Measurements from ENCODE around the gene PLEKHG5.
"Not testable (repeated sequence)": the region's sequence is repeated elsewhere in the genome, so short reads cannot be mapped to it uniquely, and the experiment has no call there.

PLEKHG5 gene

GRCh38 chr1:6450005-6450450 is 41.4 kb downstream of the PLEKHG5 start:
- H3K9me3 Mint-ChIP-seq, result no peaks in the 10 kb centered on the region
- H3K4me3 Mint-ChIP-seq, result no peak overlapping the region
- no peak overlapping the region for H3K27ac Mint-ChIP-seq
- ATAC-seq (ENCODE audit: low read depth), result no peak
- H3K4me1 Mint-ChIP-seq, result peaks cover 15% of the 10 kb centered on the region
- peaks cover 30% of the 10 kb centered on the region for H3K27me3 Mint-ChIP-seq
- no peak for DNase-seq (ENCODE audit: low spot score in 2 of 2)
- H3K36me3 Mint-ChIP-seq, result no peaks in the 10 kb centered on the region

GRCh38 chr1:6448749-6449631 is 42.5 kb downstream of the PLEKHG5 start:
- Mint-ChIP-seq H3K4me3 (peak overlapping the region; percentile 57), H3K4me1 (peaks cover 18% of the 10 kb centered on the region), H3K9me3 (no peaks in the 10 kb centered on the region), H3K36me3 (no peaks in the 10 kb centered on the region), H3K27ac (no peak overlapping the region), H3K27me3 (peaks cover 37% of the 10 kb centered on the region)
- no peak for DNase-seq (ENCODE audit: low spot score in 2 of 2)
- peak; percentile 34 for ATAC-seq (ENCODE audit: low read depth)

GRCh38 chr1:6447818-6448748 is 43.4 kb downstream of the PLEKHG5 start:
- peak; percentile 70 for ATAC-seq (ENCODE audit: low read depth)
- DNase-seq (ENCODE audit: low spot score in 2 of 2), result peak in 1 of 2 donors; percentile 30
- Mint-ChIP-seq H3K36me3 (no peaks in the 10 kb centered on the region), H3K4me1 (peaks cover 15% of the 10 kb centered on the region), H3K4me3 (peak overlapping the region; percentile 59), H3K27me3 (peaks cover 32% of the 10 kb centered on the region), H3K27ac (no peak overlapping the region), H3K9me3 (no peaks in the 10 kb centered on the region)

GRCh38 chr1:6447016-6447817 is 44.2 kb downstream of the PLEKHG5 start:
- Mint-ChIP-seq H3K27ac (no peak overlapping the region), H3K4me3 (peak overlapping the region; percentile 59), H3K27me3 (peaks cover 27% of the 10 kb centered on the region), H3K36me3 (no peaks in the 10 kb centered on the region), H3K9me3 (no peaks in the 10 kb centered on the region), H3K4me1 (peaks cover 15% of the 10 kb centered on the region)
- ATAC-seq (ENCODE audit: low read depth) (peak; percentile 16), DNase-seq (ENCODE audit: low spot score in 2 of 2) (no peak)

- H3K27me3 Mint-ChIP-seq, result peaks cover 27% of the 10 kb centered on the region
- DNase-seq (ENCODE audit: low spot score in 2 of 2) (no peak), ATAC-seq (ENCODE audit: low read depth) (no peak)
- H3K9me3 Mint-ChIP-seq, result no peaks in the 10 kb centered on the region
- peak overlapping the region; percentile 59 for H3K4me3 Mint-ChIP-seq
- no peak overlapping the region for H3K27ac Mint-ChIP-seq
- peaks cover 15% of the 10 kb centered on the region for H3K4me1 Mint-ChIP-seq
- no peaks in the 10 kb centered on the region for H3K36me3 Mint-ChIP-seq
These were observed 44.8 kb downstream of the PLEKHG5 start for GRCh38 chr1:6446665-6447015.

DNA sequence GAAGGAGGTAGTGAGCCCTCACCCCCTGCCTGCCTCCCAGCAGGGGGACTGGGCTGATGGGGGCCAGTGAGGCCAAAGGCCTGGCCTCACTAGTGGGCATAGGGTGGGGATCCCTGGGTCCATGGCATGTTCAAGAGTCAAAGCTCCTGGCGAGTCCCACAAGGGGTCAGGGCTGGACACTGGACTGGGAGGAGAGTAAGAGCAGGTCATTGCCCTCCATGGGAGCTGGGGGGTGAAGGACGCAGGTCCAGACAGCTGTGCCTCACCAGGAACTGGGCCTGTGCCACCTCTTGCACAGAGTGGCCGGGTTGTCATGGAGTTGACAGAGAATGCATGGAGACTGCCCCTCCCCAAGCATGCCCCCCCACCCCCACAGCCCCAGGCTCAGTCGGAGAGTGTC is 45.5 kb downstream of the PLEKHG5 start:
- H3K27ac Mint-ChIP-seq; H3K36me3 Mint-ChIP-seq; ATAC-seq (ENCODE audit: low read depth); DNase-seq (ENCODE audit: low spot score in 2 of 2); H3K9me3 Mint-ChIP-seq: not testable (repeated sequence)
- peak overlapping the region; percentile 6 for H3K4me3 Mint-ChIP-seq
- peaks cover 34% of the 10 kb centered on the region for H3K27me3 Mint-ChIP-seq
- peaks cover 17% of the 10 kb centered on the region for H3K4me1 Mint-ChIP-seq

DNA sequence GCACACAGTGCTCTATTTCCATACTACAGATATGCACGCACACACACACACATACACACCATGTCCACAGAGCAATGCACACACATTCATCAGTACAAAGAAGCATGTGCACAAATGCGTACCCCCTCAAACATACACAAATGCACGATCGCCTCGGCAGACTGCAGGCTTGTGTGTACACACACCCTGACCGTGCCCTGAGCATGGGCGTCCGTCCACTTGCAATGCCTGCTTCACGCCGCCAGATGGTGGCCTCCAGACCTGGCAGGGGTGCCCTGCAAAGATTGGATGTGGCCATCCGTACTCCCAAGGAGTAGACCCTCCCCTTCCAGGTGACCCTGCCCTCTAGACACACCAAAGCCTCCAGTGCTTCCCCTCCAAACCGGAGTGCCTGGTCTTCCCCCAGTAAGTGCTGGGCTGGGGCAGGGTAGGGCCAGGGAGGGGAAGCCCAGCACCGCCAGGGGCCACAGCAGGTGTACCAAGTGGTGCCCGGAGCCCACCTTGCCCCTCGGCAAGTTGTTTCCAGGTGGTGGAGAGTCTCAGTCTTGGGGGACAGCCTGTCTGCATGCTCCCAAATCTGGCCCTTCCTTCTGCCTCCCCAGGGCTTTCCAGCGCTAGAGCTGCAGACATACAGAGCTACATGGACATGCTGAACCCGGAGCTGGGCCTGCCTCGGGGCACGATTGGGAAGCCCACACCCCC is 46.3 kb downstream of the PLEKHG5 start:
- Mint-ChIP-seq H3K4me3 (no peak overlapping the region), H3K4me1 (peaks cover 17% of the 10 kb centered on the region), H3K36me3 (no peaks in the 10 kb centered on the region), H3K27ac (no peak overlapping the region), H3K27me3 (peaks cover 30% of the 10 kb centered on the region), H3K9me3 (no peaks in the 10 kb centered on the region)
- ATAC-seq (ENCODE audit: low read depth) (no peak), DNase-seq (ENCODE audit: low spot score in 2 of 2) (no peak)

DNA sequence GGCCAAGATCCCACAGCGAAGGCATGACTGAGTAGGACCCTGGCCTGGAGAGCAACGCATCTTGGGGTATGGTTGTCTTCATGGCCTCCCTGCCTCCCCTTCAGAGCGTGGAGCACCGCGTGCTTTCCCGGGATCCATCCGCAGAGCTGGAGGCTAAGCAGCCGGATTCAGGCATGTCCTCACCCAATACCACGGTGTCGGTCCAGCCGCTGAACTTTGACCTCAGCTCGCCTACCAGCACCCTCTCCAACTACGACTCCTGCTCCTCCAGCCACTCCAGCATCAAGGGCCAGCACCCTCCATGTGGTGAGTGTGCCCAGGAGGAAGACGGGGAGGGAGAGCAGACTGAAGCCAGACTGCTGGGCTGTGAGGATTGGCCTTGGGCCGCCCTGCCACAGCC is 47.1 kb downstream of the PLEKHG5 start:
- no peak for ATAC-seq (ENCODE audit: low read depth)
- Mint-ChIP-seq H3K9me3 (no peaks in the 10 kb centered on the region), H3K4me1 (peaks cover 17% of the 10 kb centered on the region), H3K4me3 (no peak overlapping the region), H3K36me3 (peaks cover 1% of the 10 kb centered on the region), H3K27ac (no peak overlapping the region), H3K27me3 (peaks cover 28% of the 10 kb centered on the region)
- DNase-seq (ENCODE audit: low spot score in 2 of 2), result no peak

GRCh38 chr1:6443339-6444115 is 47.9 kb downstream of the PLEKHG5 start:
- Mint-ChIP-seq H3K36me3 (peaks cover 3% of the 10 kb centered on the region), H3K9me3 (no peaks in the 10 kb centered on the region), H3K4me3 (no peak overlapping the region), H3K27me3 (peaks cover 29% of the 10 kb centered on the region), H3K4me1 (peaks cover 15% of the 10 kb centered on the region), H3K27ac (no peak overlapping the region)
- no peak for DNase-seq (ENCODE audit: low spot score in 2 of 2)
- ATAC-seq (ENCODE audit: low read depth), result no peak

DNA sequence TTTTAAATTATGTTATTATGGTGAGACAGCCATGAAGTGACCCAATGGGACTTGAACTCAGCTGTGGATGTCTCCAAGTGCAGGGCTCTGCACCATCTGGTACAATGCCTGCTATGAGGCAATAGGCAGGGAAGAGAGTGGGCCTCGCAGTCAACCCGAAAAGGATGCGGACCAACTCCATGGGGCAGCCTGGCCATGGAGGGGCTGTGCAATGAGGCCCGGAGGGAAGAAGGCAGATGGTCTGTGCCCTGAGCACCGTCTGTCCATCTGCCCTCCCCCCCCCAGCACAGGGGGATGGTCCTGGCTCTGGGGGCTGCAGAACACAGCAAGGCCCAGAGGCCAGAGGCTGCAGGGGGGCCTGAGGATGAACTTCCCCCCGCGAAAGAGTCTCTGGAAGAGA is 49.9 kb downstream of the PLEKHG5 start:
- DNase-seq (ENCODE audit: low spot score in 2 of 2) (no peak), ATAC-seq (ENCODE audit: low read depth) (no peak)
- Mint-ChIP-seq H3K4me1 (peaks cover 21% of the 10 kb centered on the region), H3K27me3 (peaks cover 39% of the 10 kb centered on the region), H3K36me3 (peaks cover 3% of the 10 kb centered on the region), H3K27ac (no peak overlapping the region), H3K4me3 (no peak overlapping the region), H3K9me3 (no peaks in the 10 kb centered on the region)

DNA sequence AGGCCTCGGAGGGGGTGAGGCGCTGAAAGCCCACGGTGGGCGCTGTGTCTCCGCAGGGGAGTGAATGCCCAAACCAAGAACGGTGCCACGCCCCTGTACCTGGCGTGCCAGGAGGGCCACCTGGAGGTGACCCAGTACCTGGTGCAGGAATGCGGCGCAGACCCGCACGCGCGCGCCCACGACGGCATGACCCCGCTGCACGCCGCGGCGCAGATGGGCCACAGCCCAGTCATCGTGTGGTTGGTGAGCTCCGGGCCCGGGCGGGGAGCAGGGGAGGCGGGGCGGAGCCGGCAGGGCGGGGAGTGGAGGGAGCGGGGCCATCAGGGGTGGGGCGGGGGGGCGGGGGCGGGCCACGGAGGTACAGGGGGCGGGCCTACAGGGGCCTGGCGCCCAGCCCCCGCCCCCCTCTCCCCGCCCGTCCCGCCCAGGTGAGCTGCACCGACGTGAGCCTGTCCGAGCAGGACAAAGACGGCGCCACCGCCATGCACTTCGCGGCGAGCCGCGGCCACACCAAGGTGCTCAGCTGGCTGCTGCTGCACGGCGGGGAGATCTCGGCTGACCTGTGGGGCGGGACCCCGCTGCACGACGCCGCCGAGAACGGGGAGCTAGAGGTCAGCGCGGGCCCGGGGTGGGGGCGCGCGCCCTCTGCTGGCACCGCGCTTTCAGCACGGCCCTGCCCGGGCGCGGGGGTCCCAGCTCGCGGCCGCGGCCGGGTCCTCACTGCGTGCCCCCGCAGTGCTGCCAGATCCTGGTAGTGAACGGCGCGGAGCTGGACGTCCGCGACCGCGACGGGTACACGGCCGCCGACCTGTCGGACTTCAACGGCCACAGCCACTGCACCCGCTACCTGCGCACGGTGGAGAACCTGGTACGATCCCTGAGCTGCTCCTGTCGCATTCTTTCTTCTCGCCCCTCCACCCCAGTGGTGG is 51.0 kb downstream of the PLEKHG5 start:
- H3K4me1 Mint-ChIP-seq, result peaks cover 16% of the 10 kb centered on the region
- peak in 1 of 2 donors; percentile 38 for DNase-seq (ENCODE audit: low spot score in 2 of 2)
- peak overlapping the region; percentile 48 for H3K4me3 Mint-ChIP-seq
- no peak overlapping the region for H3K27ac Mint-ChIP-seq
- peak; percentile 80 for ATAC-seq (ENCODE audit: low read depth)
- H3K27me3 Mint-ChIP-seq, result peaks cover 36% of the 10 kb centered on the region
- H3K9me3 Mint-ChIP-seq, result no peaks in the 10 kb centered on the region
- H3K36me3 Mint-ChIP-seq, result peaks cover 3% of the 10 kb centered on the region

GRCh38 chr1:6438047-6438525 is 53.4 kb downstream of the PLEKHG5 start:
- DNase-seq (ENCODE audit: low spot score in 2 of 2) (peak; percentile 72 to 73), ATAC-seq (ENCODE audit: low read depth) (peak; percentile 63)
- peak overlapping the region; percentile 21 for H3K4me3 Mint-ChIP-seq
- no peak overlapping the region for H3K27ac Mint-ChIP-seq
- H3K36me3 Mint-ChIP-seq, result peaks cover 3% of the 10 kb centered on the region
- no peaks in the 10 kb centered on the region for H3K9me3 Mint-ChIP-seq
- H3K4me1 Mint-ChIP-seq, result peaks cover 12% of the 10 kb centered on the region
- peaks cover 32% of the 10 kb centered on the region for H3K27me3 Mint-ChIP-seq
